CD14-positive monocyte (primary cell): Measurements from ENCODE around the gene CELSR1. TPM values are rescaled to one million over a fixed set of nuclear protein-coding genes. Genes with fewer than 3 reads are reported as not detected.

Experiments
- DNase-seq, 3 donors: peaks; one replicate each; pipeline ENCODE4 v3.0.0-alpha.2; 2011 to 2022
- H2AFZ ChIP-seq: 2 replicates; pipeline ENCODE4 v1.6.0; 2012; ENCODE audit warnings: mild to moderate bottlenecking, low read depth, low read length, inconsistent platforms; ENCODE audit not compliant: insufficient read depth, poor library complexity, severe bottlenecking
- H3K27ac ChIP-seq, 2 donors: 1 replicate in 1 of 2; 2 replicates in 1 of 2; pipeline ENCODE4 v1.5.1; 2012 to 2013; ENCODE audit warnings: low read length in 2 of 2, control low read depth in 1 of 2, inconsistent platforms in 1 of 2, low read depth in 1 of 2, mild to moderate bottlenecking in 1 of 2
- H3K27me3 ChIP-seq, 2 donors: one replicate each; pipeline versions ENCODE4 v1.6.0 to v1.6.1; 2011 to 2013; ENCODE audit warnings: low read length in 2 of 2; ENCODE audit not compliant: control insufficient read depth in 2 of 2, insufficient read depth in 2 of 2
- H3K36me3 ChIP-seq, 2 donors: replicated peaks in 1 of 2; 1 replicate in 1 of 2; 2 replicates in 1 of 2; pipeline versions ENCODE4 v1.5.1 to v1.6.1; 2012 to 2013; ENCODE audit warnings: low read length in 2 of 2, control low read depth in 1 of 2, inconsistent platforms in 1 of 2, mild to moderate bottlenecking in 1 of 2; ENCODE audit not compliant: insufficient read depth in 2 of 2, control insufficient read depth in 1 of 2
- H3K4me1 ChIP-seq, 2 donors: 1 replicate in 1 of 2; 2 replicates in 1 of 2; pipeline versions ENCODE4 v1.5.1 to v1.6.1; 2012 to 2013; ENCODE audit warnings: low read length in 2 of 2, control low read depth in 1 of 2, inconsistent platforms in 1 of 2, mild to moderate bottlenecking in 1 of 2, moderate library complexity in 1 of 2; ENCODE audit not compliant: insufficient read depth in 2 of 2, control insufficient read depth in 1 of 2
- H3K4me2 ChIP-seq: replicated peaks from 2 replicates; pipeline ENCODE3; 2012; ENCODE audit warnings: low read length, moderate library complexity, mild to moderate bottlenecking; ENCODE audit not compliant: poor library complexity, severe bottlenecking; ENCODE audit errors: extremely low read depth
- H3K4me3 ChIP-seq, 3 experiments: fragments of 200-600 bp in 1 of 3; sonication (generic) in 1 of 3; replicated peaks in 1 of 3; 1 replicate in 2 of 3; 2 replicates in 1 of 3; pipeline ENCODE4 v1.5.1; 2011 to 2013; ENCODE audit warnings: low read length in 3 of 3, mild to moderate bottlenecking in 3 of 3, control low read depth in 2 of 3, low read depth in 2 of 3, inconsistent platforms in 1 of 3, moderate library complexity in 1 of 3
- H3K79me2 ChIP-seq: 2 replicates; pipeline ENCODE4 v1.6.0; 2012; ENCODE audit warnings: mild to moderate bottlenecking, control low read depth, inconsistent platforms, low read length, moderate library complexity; ENCODE audit not compliant: insufficient read depth
- H3K9ac ChIP-seq: 2 replicates; pipeline ENCODE4 v1.6.0; 2017; ENCODE audit warnings: low read length, mild to moderate bottlenecking; ENCODE audit not compliant: insufficient read depth, poor library complexity, severe bottlenecking
- H3K9me3 ChIP-seq, 2 donors: replicated peaks in 1 of 2; 1 replicate in 1 of 2; 2 replicates in 1 of 2; pipeline versions ENCODE4 v1.5.1 to v1.6.1; 2012 to 2013; ENCODE audit warnings: low read length in 2 of 2, control low read depth in 1 of 2; ENCODE audit not compliant: control insufficient read depth in 1 of 2, insufficient read depth in 1 of 2
- H4K20me1 ChIP-seq: 2 replicates; pipeline ENCODE4 v1.6.0; 2012; ENCODE audit warnings: mild to moderate bottlenecking, low read length, control low read depth, moderate library complexity; ENCODE audit not compliant: insufficient read depth
- H3K27ac Mint-ChIP-seq, 7 donors: one replicate each; pipeline ENCODE4 v1.8.0; 2020; ENCODE audit warnings: mild to moderate bottlenecking in 7 of 7, mixed read lengths in 7 of 7, moderate library complexity in 6 of 7, inconsistent platforms in 2 of 7
- H3K27me3 Mint-ChIP-seq, 3 donors: one replicate each; pipeline ENCODE4 v1.8.0; 2021 to 2022; ENCODE audit warnings: low read depth in 3 of 3, mild to moderate bottlenecking in 3 of 3, mixed read lengths in 3 of 3, moderate library complexity in 3 of 3, inconsistent platforms in 1 of 3
- H3K36me3 Mint-ChIP-seq, 2 donors: one replicate each; pipeline ENCODE4 v1.8.0; 2020; ENCODE audit warnings: mixed read lengths in 2 of 2, inconsistent platforms in 1 of 2, mild to moderate bottlenecking in 1 of 2
- H3K4me1 Mint-ChIP-seq: one replicate; pipeline ENCODE4 v1.8.0; 2020; ENCODE audit warnings: mild to moderate bottlenecking, mixed read lengths
- H3K4me3 Mint-ChIP-seq, 2 donors: one replicate each; pipeline ENCODE4 v1.8.0; 2020; ENCODE audit warnings: mild to moderate bottlenecking in 2 of 2, mixed read lengths in 2 of 2, moderate library complexity in 1 of 2
- H3K9me3 Mint-ChIP-seq, 7 donors: one replicate each; pipeline ENCODE4 v1.8.0; 2020 to 2022; ENCODE audit warnings: mixed read lengths in 7 of 7, mild to moderate bottlenecking in 6 of 7, moderate library complexity in 6 of 7, inconsistent platforms in 2 of 7
- CTCF ChIP-seq: fragments of 200-600 bp; IDR thresholded peaks from one replicate; pipeline ENCODE4 v1.8.0; 2022; ENCODE audit warnings: antibody characterized with exemption, mild to moderate bottlenecking
- WGBS: methylation state at CpG from one replicate; pipeline ENCODE4 v1.1.5; 2013; ENCODE audit warnings: missing lambda C conversion rate; ENCODE audit not compliant: insufficient coverage; 5-methylcytosine and 5-hydroxymethylcytosine counted together
- intact Hi-C, 2 donors: fragments of 100-400 bp; cut with micrococcal nuclease; formaldehyde crosslinking; loops; one replicate each; pipeline versions ENCODE4 v1.15.0 to v1.15.1; 2023
- polyA plus RNA-seq, 3 donors: library from polyadenylated mRNA; depleted of rRNA in 1 of 3; unstranded in 2 of 3; stranded (reverse) in 1 of 3; fragments of 300-500 nt in 2 of 3; fragments of >200 nt in 1 of 3; fragmentation: Illumina TruSeq in 2 of 3; gene quantifications; 1 replicate in 2 of 3; 2 replicates in 1 of 3; pipeline ENCODE4 v1.2.3, GENCODE V29; 2012 to 2021

The CELSR1 gene
- polyA plus RNA-seq, 3 donors, result 0.16 TPM; not detected in 2

- H3K27ac Mint-ChIP-seq, result no peak overlapping the region
- H3K27me3 Mint-ChIP-seq, result peaks cover 0 to 3% (median 0%) of the 10 kb centered on the region in 3 donors
- 91% methylated on average over 21 of the region's 24 CpGs for WGBS
These were observed 108.7 kb downstream of the CELSR1 start for GRCh38 chr22:46428602-46429324.

GRCh38 chr22:46428171-46428570 is 109.2 kb downstream of the CELSR1 start:
- Histone ChIP-seq H3K9ac (no peak overlapping the region), H3K27me3 (no peaks in the 10 kb centered on the region), H3K36me3 (no peaks in the 10 kb centered on the region), H4K20me1 (no peaks in the 10 kb centered on the region), H3K79me2 (no peaks in the 10 kb centered on the region), H3K4me2 (no peak overlapping the region), H2AFZ (no peak overlapping the region), H3K9me3 (peaks cover 7 to 8% of the 10 kb centered on the region in 2 donors), H3K4me3 (no peak overlapping the region), H3K27ac (no peak overlapping the region), H3K4me1 (peaks cover 9 to 13% of the 10 kb centered on the region in 2 donors)
- 97% methylated on average over 18 of the region's 18 CpGs for WGBS
- Mint-ChIP-seq H3K9me3 (peaks cover 5 to 11% (median 9%) of the 10 kb centered on the region in 7 donors), H3K4me3 (no peak overlapping the region), H3K4me1 (peaks cover 12% of the 10 kb centered on the region), H3K27me3 (peaks cover 0 to 3% (median 0%) of the 10 kb centered on the region in 3 donors), H3K27ac (no peak overlapping the region), H3K36me3 (no peaks in the 10 kb centered on the region)
- DNase-seq, result no peak
- no peak for TF ChIP-seq CTCF
- intact Hi-C loops, result no loop called here

More at GRCh38 chr22:46428602-46429324, 108.7 kb downstream of the CELSR1 start:
- no peak overlapping the region for H3K4me3 Mint-ChIP-seq
- no peaks in the 10 kb centered on the region for H3K36me3 Mint-ChIP-seq
- Histone ChIP-seq H3K27ac (no peak overlapping the region), H3K4me1 (peaks cover 9 to 16% of the 10 kb centered on the region in 2 donors), H3K4me3 (no peak overlapping the region), H4K20me1 (no peaks in the 10 kb centered on the region), H3K36me3 (no peaks in the 10 kb centered on the region), H2AFZ (no peak overlapping the region), H3K79me2 (no peaks in the 10 kb centered on the region), H3K27me3 (no peaks in the 10 kb centered on the region), H3K9me3 (peaks cover 7 to 8% of the 10 kb centered on the region in 2 donors), H3K9ac (no peak overlapping the region), H3K4me2 (no peak overlapping the region)
- intact Hi-C loops, result no loop called here
- peaks cover 5 to 11% (median 9%) of the 10 kb centered on the region in 7 donors for H3K9me3 Mint-ChIP-seq
- no peak for TF ChIP-seq CTCF
- DNase-seq, result no peak
- peaks cover 17% of the 10 kb centered on the region for H3K4me1 Mint-ChIP-seq
